ENCODE data around the gene MAN1B1. TPM values are rescaled to one million over a fixed set of nuclear protein-coding genes. Genes with fewer than 3 reads are reported as not detected.
A peak's percentile ranks its signal among the peaks of the same experiment; 100 is the strongest.

MAN1B1 gene
- total and polyA plus RNA-seq, 2 of the 4 experiments (the other 2 are of a cell fraction): 28.7 to 55.1 TPM

GRCh38 chr9:137044502-137045177, 42.1 kb upstream of the MAN1B1 start:
- ChIA-PET CTCF (no interaction called here), POLR2A (ENCODE audit: unreplicated experiment) (no interaction called here)
- H3K9ac ChIP-seq (ENCODE audit: low read depth, low read length): 0 out of 2 replicates have a peak overlapping the region, but pooled peaks have one; percentile 50
- 67% methylated on average over 9 of the region's 18 CpGs; no CpG with 5 or more reads in 1 of the 2 experiments for WGBS, 2 experiments (ENCODE audit: extremely low coverage in 2 of 2, insufficient read length in 1 of 2)
- H3K4me3 ChIP-seq (ENCODE audit: insufficient read depth, low read depth, low read length): peak overlapping the region; percentile 63
- H2AK5ac ChIP-seq (ENCODE audit: low read depth, low read length): peak overlapping the region; percentile 24; the same call in 1 of the 2 replicates
- no peak overlapping the region for H2BK120ac ChIP-seq (ENCODE audit: low read depth, low read length)
- peaks cover 20% of the 10 kb centered on the region for H3K27me3 ChIP-seq (ENCODE audit: control insufficient read depth, insufficient read depth, low read length)
- H2AK9ac ChIP-seq (replicated peaks; ENCODE audit: low read depth, low read length, poor library complexity): peak overlapping the region; percentile 93
- no peak overlapping the region for H3K4ac ChIP-seq (ENCODE audit: low read depth, low read length)
- H3K9me3 ChIP-seq (ENCODE audit: control insufficient read depth, insufficient read depth, low read length): no peaks in the 10 kb centered on the region
- TF ChIP-seq SMC3 (IDR thresholded peaks at IDR 0.05; ENCODE audit: low read depth, low read length): no peak
- dilution Hi-C loops (cut with HindIII; ENCODE audit: low sequenced_read_pairs, unreplicated experiment) (no loop called here), intact Hi-C loops (cut with micrococcal nuclease) (no loop called here), in situ Hi-C loops (cut with MboI; ENCODE audit: low sequenced_read_pairs) (no loop called here)
- peak overlapping the region; percentile 78 for H3K4me2 ChIP-seq (ENCODE audit: low read depth, low read length)
- no peak overlapping the region for H3K18ac ChIP-seq (ENCODE audit: low read depth, low read length)
- H3K4me1 ChIP-seq (ENCODE audit: control insufficient read depth, insufficient read depth, low read length): peaks cover 11% of the 10 kb centered on the region
- no peak overlapping the region for H2BK5ac ChIP-seq (ENCODE audit: low read depth, low read length, poor library complexity, severe bottlenecking)
- no peaks in the 10 kb centered on the region for H3K9me1 ChIP-seq (ENCODE audit: insufficient read depth, low read length)
- no peak overlapping the region for H2BK20ac ChIP-seq (ENCODE audit: low read depth, low read length)
- peaks cover 5 to 16% of the 10 kb centered on the region in 2 experiments; a peak in 3 of 4 replicates for H3K79me1 ChIP-seq (ENCODE audit: low read depth in 1 of 2, low read length in 2 of 2)
- H3K36me3 ChIP-seq (ENCODE audit: control insufficient read depth, insufficient read depth, low read length): peaks cover 8% of the 10 kb centered on the region; the same call in 1 of the 2 replicates
- no peak for ATAC-seq (ENCODE audit: low read depth)
- no peak for DNase-seq
- H2AFZ ChIP-seq (replicated peaks; ENCODE audit: low read length, poor library complexity): no peak overlapping the region
- H3K14ac ChIP-seq (replicated peaks; ENCODE audit: low read depth, low read length): no peak overlapping the region
- H4K91ac ChIP-seq (ENCODE audit: insufficient read depth, low read depth, low read length): no peak overlapping the region
- H2BK15ac ChIP-seq (ENCODE audit: low read depth, low read length): no peak overlapping the region
- no TSS peak for BruUV-seq (replicated peaks)
- H3K56ac ChIP-seq (ENCODE audit: extremely low read depth, insufficient read depth, low read length): no peak overlapping the region
- no peak overlapping the region for H4K5ac ChIP-seq (ENCODE audit: low read depth, low read length)
- H4K8ac ChIP-seq (ENCODE audit: low read depth in 2 of 2, low read length in 2 of 2): no peak overlapping the region
- no peak overlapping the region for H3K27ac ChIP-seq (ENCODE audit: insufficient read depth, low read length)
- no peak overlapping the region for H3K23ac ChIP-seq (ENCODE audit: low read depth, low read length)
- H4K20me1 ChIP-seq (ENCODE audit: insufficient read depth, low read length): peaks cover 30% of the 10 kb centered on the region
